ENCODE measurements around the gene CPVL. TPM values are rescaled to one million over a fixed set of nuclear protein-coding genes. Genes with fewer than 3 reads are reported as not detected.

The CPVL gene
- total and polyA plus RNA-seq, 2 experiments from 2014 or later: 31.9 to 37.8 TPM

DNA sequence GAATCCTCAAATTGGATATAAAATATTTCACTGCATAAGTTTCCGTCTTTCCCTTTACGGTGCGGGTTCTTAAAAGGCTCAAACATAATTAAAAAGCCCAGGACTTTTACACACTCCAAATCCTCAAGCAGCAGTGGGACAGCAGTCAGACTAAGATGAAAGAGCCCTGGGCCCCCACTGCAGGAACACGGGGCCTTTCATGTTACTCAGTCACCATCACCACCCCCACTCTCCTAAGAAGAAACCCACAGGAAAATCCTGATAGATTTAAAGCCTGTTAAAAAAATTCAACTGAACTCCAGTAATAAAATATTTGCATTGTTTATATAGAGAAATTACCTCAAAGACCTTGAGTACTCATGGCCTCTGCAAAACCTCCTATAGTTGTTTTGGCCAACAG lies 114.2 kb downstream of the CPVL start:
- no peak for ATAC-seq
- no peak overlapping the region for H3K4me3 Mint-ChIP-seq
- no peaks in the 10 kb centered on the region for H3K36me3 ChIP-seq (ENCODE audit: insufficient read depth)

More for the DNA sequence above, 114.2 kb downstream of the CPVL start:
- no peaks in the 10 kb centered on the region for H3K9me2 ChIP-seq (ENCODE audit: insufficient read depth)
- Mint-ChIP-seq H3K9me3 (no peaks in the 10 kb centered on the region), H3K27ac (no peak overlapping the region), H3K4me1 (peaks cover 3% of the 10 kb centered on the region; the same call in 2 of the 3 replicates), H3K36me3 (ENCODE audit: low read depth) (peaks cover 16% of the 10 kb centered on the region; the same call in 1 of the 3 replicates), H3K27me3 (ENCODE audit: insufficient read depth, low read depth, poor library complexity) (no peaks in the 10 kb centered on the region)
- no peaks in the 10 kb centered on the region for H3F3A ChIP-seq (replicated peaks; ENCODE audit: low read depth)
- H3K27ac ChIP-seq (ENCODE audit: low read depth): no peak overlapping the region
- no peak for DNase-seq (ENCODE audit: low spot score)
- no peak overlapping the region for H2AFZ ChIP-seq
- no peak overlapping the region for H3K4me3 ChIP-seq
- TF ChIP-seq, protein P1, sequence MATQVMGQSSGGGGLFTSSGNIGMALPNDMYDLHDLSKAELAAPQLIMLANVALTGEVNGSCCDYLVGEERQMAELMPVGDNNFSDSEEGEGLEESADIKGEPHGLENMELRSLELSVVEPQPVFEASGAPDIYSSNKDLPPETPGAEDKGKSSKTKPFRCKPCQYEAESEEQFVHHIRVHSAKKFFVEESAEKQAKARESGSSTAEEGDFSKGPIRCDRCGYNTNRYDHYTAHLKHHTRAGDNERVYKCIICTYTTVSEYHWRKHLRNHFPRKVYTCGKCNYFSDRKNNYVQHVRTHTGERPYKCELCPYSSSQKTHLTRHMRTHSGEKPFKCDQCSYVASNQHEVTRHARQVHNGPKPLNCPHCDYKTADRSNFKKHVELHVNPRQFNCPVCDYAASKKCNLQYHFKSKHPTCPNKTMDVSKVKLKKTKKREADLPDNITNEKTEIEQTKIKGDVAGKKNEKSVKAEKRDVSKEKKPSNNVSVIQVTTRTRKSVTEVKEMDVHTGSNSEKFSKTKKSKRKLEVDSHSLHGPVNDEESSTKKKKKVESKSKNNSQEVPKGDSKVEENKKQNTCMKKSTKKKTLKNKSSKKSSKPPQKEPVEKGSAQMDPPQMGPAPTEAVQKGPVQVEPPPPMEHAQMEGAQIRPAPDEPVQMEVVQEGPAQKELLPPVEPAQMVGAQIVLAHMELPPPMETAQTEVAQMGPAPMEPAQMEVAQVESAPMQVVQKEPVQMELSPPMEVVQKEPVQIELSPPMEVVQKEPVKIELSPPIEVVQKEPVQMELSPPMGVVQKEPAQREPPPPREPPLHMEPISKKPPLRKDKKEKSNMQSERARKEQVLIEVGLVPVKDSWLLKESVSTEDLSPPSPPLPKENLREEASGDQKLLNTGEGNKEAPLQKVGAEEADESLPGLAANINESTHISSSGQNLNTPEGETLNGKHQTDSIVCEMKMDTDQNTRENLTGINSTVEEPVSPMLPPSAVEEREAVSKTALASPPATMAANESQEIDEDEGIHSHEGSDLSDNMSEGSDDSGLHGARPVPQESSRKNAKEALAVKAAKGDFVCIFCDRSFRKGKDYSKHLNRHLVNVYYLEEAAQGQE (IDR thresholded peaks at IDR 0.05; ENCODE audit: unreplicated experiment): no peak
- TF ChIP-seq ZNF462 (CRISPR knock-in tag; IDR thresholded peaks at IDR 0.05) (no peak), ZNF331 (CRISPR knock-in tag; IDR thresholded peaks at IDR 0.05; ENCODE audit: low read depth) (no peak), ETS1 (IDR thresholded peaks at IDR 0.05) (no peak), EZH2phosphoT487 (IDR thresholded peaks at IDR 0.05; ENCODE audit: unreplicated experiment) (no peak), CREB1 (CRISPR knock-in tag; IDR thresholded peaks at IDR 0.05; ENCODE audit: low read depth) (no peak), STAT1 (IDR thresholded peaks at IDR 0.05; ENCODE audit: unreplicated experiment) (no peak), EZH2 (IDR thresholded peaks at IDR 0.05; ENCODE audit: low read depth, unreplicated experiment) (no peak), CTCF (conservative IDR thresholded peaks at IDR 0.05; ENCODE audit: low read depth in 2 of 2) (no peak), ZNF114 (CRISPR knock-in tag; IDR thresholded peaks at IDR 0.05) (no peak), JUNB (IDR thresholded peaks at IDR 0.05; ENCODE audit: unreplicated experiment) (no peak), NANOG (IDR thresholded peaks at IDR 0.05; ENCODE audit: borderline replicate concordance) (no peak), POLR2AphosphoS5 (IDR thresholded peaks at IDR 0.05; ENCODE audit: low read depth) (no peak)
- no peaks in the 10 kb centered on the region for H3K27me3 ChIP-seq (ENCODE audit: insufficient read depth)
- H3K4me2 ChIP-seq: no peak overlapping the region
- H3K4me1 ChIP-seq (ENCODE audit: insufficient read depth): no peaks in the 10 kb centered on the region
- no peaks in the 10 kb centered on the region for H3K79me2 ChIP-seq (replicated peaks; ENCODE audit: insufficient read depth)
- H4K20me1 ChIP-seq (replicated peaks; ENCODE audit: insufficient read depth): no peaks in the 10 kb centered on the region; the same call in 1 of the 2 replicates
